Measurements from ENCODE around the gene UBA6. TPM values are rescaled to one million over a fixed set of nuclear protein-coding genes. Genes with fewer than 3 reads are reported as not detected.

UBA6 gene
- total and polyA plus RNA-seq, 2 of the 4 experiments (the other 2 are of a cell fraction), result 29.2 to 268 TPM

DNA sequence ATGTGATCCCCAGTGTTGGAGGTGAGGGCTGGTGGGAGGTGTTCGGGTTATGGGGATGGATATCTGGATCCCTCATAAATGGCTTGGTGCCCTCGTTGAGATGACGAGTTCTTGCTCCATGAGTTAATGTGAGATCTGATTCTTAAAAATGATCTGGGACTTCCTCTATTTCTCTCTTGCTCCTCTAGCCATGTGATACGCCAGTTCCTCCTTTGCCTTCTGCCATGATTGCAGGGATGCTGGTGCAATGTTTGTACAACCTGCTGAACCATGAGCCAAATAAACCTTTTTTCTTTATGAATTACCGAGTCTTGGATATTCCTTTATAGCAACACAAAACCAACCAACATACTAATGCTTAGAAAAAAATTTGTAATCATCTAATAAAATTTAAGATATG is 85.8 kb downstream of the UBA6 start:
- H2AFZ ChIP-seq (replicated peaks; ENCODE audit: low read length, poor library complexity), result no peak overlapping the region
- BruUV-seq (replicated peaks), result no TSS peak
- no peak overlapping the region for H3K4me2 ChIP-seq (ENCODE audit: low read depth, low read length)
- no peak overlapping the region for H3K4ac ChIP-seq (ENCODE audit: low read depth, low read length)
- no peak overlapping the region for H2BK20ac ChIP-seq (ENCODE audit: low read depth, low read length)
- no peaks in the 10 kb centered on the region for H3K4me1 ChIP-seq (ENCODE audit: control insufficient read depth, insufficient read depth, low read length)
- H2BK15ac ChIP-seq (ENCODE audit: low read depth, low read length), result no peak overlapping the region
- no CpG with 5 or more reads among the region's 5 CpGs for WGBS, 2 experiments (ENCODE audit: extremely low coverage in 2 of 2, insufficient read length in 1 of 2)
- H3K36me3 ChIP-seq (ENCODE audit: control insufficient read depth, insufficient read depth, low read length), result peaks cover 6% of the 10 kb centered on the region
- H3K9me1 ChIP-seq (ENCODE audit: insufficient read depth, low read length), result no peaks in the 10 kb centered on the region
- no peaks in the 10 kb centered on the region for H4K20me1 ChIP-seq (ENCODE audit: insufficient read depth, low read length)
- no peak overlapping the region for H3K9ac ChIP-seq (ENCODE audit: low read depth, low read length)
- H3K9me3 ChIP-seq (ENCODE audit: control insufficient read depth, insufficient read depth, low read length), result no peaks in the 10 kb centered on the region
- no peaks in the 10 kb centered on the region for H3K27me3 ChIP-seq (ENCODE audit: control insufficient read depth, insufficient read depth, low read length)
- H3K79me1 ChIP-seq (ENCODE audit: low read depth in 1 of 2, low read length in 2 of 2), result no peaks in the 10 kb centered on the region
- no peak overlapping the region for H3K23ac ChIP-seq (ENCODE audit: low read depth, low read length)
- no peak overlapping the region for H2BK5ac ChIP-seq (ENCODE audit: low read depth, low read length, poor library complexity, severe bottlenecking)
- ATAC-seq (ENCODE audit: low read depth), result no peak
- TF ChIP-seq, protein P1, sequence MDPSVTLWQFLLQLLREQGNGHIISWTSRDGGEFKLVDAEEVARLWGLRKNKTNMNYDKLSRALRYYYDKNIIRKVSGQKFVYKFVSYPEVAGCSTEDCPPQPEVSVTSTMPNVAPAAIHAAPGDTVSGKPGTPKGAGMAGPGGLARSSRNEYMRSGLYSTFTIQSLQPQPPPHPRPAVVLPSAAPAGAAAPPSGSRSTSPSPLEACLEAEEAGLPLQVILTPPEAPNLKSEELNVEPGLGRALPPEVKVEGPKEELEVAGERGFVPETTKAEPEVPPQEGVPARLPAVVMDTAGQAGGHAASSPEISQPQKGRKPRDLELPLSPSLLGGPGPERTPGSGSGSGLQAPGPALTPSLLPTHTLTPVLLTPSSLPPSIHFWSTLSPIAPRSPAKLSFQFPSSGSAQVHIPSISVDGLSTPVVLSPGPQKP (IDR thresholded peaks at IDR 0.05; ENCODE audit: borderline replicate concordance, low read depth, low read length), result no peak
- TF ChIP-seq MAFK (IDR thresholded peaks at IDR 0.05; ENCODE audit: low read depth, low read length) (no peak), POLR2A (IDR thresholded peaks at IDR 0.05; ENCODE audit: low read depth, low read length) (no peak), CHD1 (IDR thresholded peaks at IDR 0.05; ENCODE audit: low read depth, low read length) (no peak), MXI1 (IDR thresholded peaks at IDR 0.05; ENCODE audit: borderline replicate concordance, low read depth, low read length) (no peak), BHLHE40 (IDR thresholded peaks at IDR 0.05; ENCODE audit: low read depth, low read length) (no peak), RAD21 (IDR thresholded peaks at IDR 0.05; ENCODE audit: low read length) (no peak), RCOR1 (IDR thresholded peaks at IDR 0.05; ENCODE audit: insufficient replicate concordance, low read length) (no peak), NFE2L2 (IDR thresholded peaks at IDR 0.05; ENCODE audit: low read depth, low read length) (no peak), CEBPB (IDR thresholded peaks at IDR 0.05; ENCODE audit: low read depth, low read length) (no peak), MAZ (IDR thresholded peaks at IDR 0.05; ENCODE audit: borderline replicate concordance, low read depth, low read length) (no peak)
- TF ChIP-seq, protein P2, sequence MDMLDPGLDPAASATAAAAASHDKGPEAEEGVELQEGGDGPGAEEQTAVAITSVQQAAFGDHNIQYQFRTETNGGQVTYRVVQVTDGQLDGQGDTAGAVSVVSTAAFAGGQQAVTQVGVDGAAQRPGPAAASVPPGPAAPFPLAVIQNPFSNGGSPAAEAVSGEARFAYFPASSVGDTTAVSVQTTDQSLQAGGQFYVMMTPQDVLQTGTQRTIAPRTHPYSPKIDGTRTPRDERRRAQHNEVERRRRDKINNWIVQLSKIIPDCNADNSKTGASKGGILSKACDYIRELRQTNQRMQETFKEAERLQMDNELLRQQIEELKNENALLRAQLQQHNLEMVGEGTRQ (IDR thresholded peaks at IDR 0.05; ENCODE audit: low read depth, low read length), result no peak
- H3K18ac ChIP-seq (ENCODE audit: low read depth, low read length), result no peak overlapping the region
- no peak overlapping the region for H4K5ac ChIP-seq (ENCODE audit: low read depth, low read length)
- intact Hi-C loops (cut with micrococcal nuclease), result no loop called here
- H3K14ac ChIP-seq (replicated peaks; ENCODE audit: low read depth, low read length), result no peak overlapping the region
- in situ Hi-C loops (cut with MboI; ENCODE audit: low sequenced_read_pairs), result no loop called here
- CTCF ChIA-PET, result no interaction called here
- POLR2A ChIA-PET (ENCODE audit: unreplicated experiment), result no interaction called here
- DNase-seq, result no peak
- no peak overlapping the region for H2AK5ac ChIP-seq (ENCODE audit: low read depth, low read length)
- H2AK9ac ChIP-seq (replicated peaks; ENCODE audit: low read depth, low read length, poor library complexity), result no peak overlapping the region
- H2BK120ac ChIP-seq (ENCODE audit: low read depth, low read length), result no peak overlapping the region
- dilution Hi-C loops (cut with HindIII; ENCODE audit: low sequenced_read_pairs, unreplicated experiment), result no loop called here
- no peak overlapping the region for H3K56ac ChIP-seq (ENCODE audit: extremely low read depth, insufficient read depth, low read length)
- H4K8ac ChIP-seq (ENCODE audit: low read depth in 2 of 2, low read length in 2 of 2), result no peak overlapping the region
- H3K4me3 ChIP-seq (ENCODE audit: insufficient read depth, low read depth, low read length), result no peak overlapping the region
- H4K91ac ChIP-seq (ENCODE audit: insufficient read depth, low read depth, low read length), result no peak overlapping the region
- no peak overlapping the region for H3K27ac ChIP-seq (ENCODE audit: insufficient read depth, low read length)
